ENCODE data around the gene ACACA.

The ACACA gene

GRCh38 chr17:37167756-37168155 is 238.9 kb downstream of the ACACA start:
- Histone ChIP-seq H3K9ac (no peak overlapping the region), H3K27me3 (no peaks in the 10 kb centered on the region), H3K9me3 (replicated peaks in 1 of 11) (no peaks in the 10 kb centered on the region), H3K36me3 (peaks cover 16 to 85% (median 51%) of the 10 kb centered on the region in 11 experiments), H3K4me3 (no peak overlapping the region), H3K4me2 (no peak overlapping the region), H4K20me1 (peaks cover 0 to 13% (median 0%) of the 10 kb centered on the region in 11 experiments; a peak in 7 of 22 replicates), H3K4me1 (no peaks in the 10 kb centered on the region), H3K27ac (no peak overlapping the region)
- TF ChIP-seq Cebpa-rat (IDR thresholded peaks at IDR 0.05), result no peak

GRCh38 chr17:37164057-37164456 is 242.6 kb downstream of the ACACA start:
- TF ChIP-seq Cebpa-rat (IDR thresholded peaks at IDR 0.05), result no peak
- H3K4me2 ChIP-seq, result no peak overlapping the region
- H3K36me3 ChIP-seq, result peaks cover 23 to 86% (median 72%) of the 10 kb centered on the region in 11 experiments
- no peaks in the 10 kb centered on the region for H3K27me3 ChIP-seq
- H4K20me1 ChIP-seq, result peaks cover 0 to 18% (median 0%) of the 10 kb centered on the region in 11 experiments; a peak in 7 of 22 replicates
- no peak overlapping the region for H3K27ac ChIP-seq
- no peaks in the 10 kb centered on the region for H3K9me3 ChIP-seq (replicated peaks in 1 of 11)
- no peak overlapping the region for H3K9ac ChIP-seq
- no peak overlapping the region for H3K4me3 ChIP-seq
- H3K4me1 ChIP-seq, result peaks cover 0 to 17% (median 0%) of the 10 kb centered on the region in 10 experiments; a peak in 5 of 20 replicates

GRCh38 chr17:37162800-37163199 is 243.8 kb downstream of the ACACA start:
- no peak overlapping the region for H3K9ac ChIP-seq
- no peak overlapping the region for H3K4me3 ChIP-seq
- H3K27me3 ChIP-seq, result no peaks in the 10 kb centered on the region
- H3K36me3 ChIP-seq, result peaks cover 31 to 91% (median 80%) of the 10 kb centered on the region in 11 experiments
- H3K4me1 ChIP-seq, result peaks cover 0 to 17% (median 0%) of the 10 kb centered on the region in 10 experiments; a peak in 5 of 20 replicates
- no peaks in the 10 kb centered on the region for H3K9me3 ChIP-seq (replicated peaks in 1 of 11)
- H4K20me1 ChIP-seq, result peaks cover 0 to 18% (median 0%) of the 10 kb centered on the region in 11 experiments; a peak in 6 of 22 replicates
- TF ChIP-seq Cebpa-rat (IDR thresholded peaks at IDR 0.05), result no peak
- H3K27ac ChIP-seq, result no peak overlapping the region
- no peak overlapping the region for H3K4me2 ChIP-seq

- no peak overlapping the region for H3K27ac ChIP-seq
- TF ChIP-seq Cebpa-rat (IDR thresholded peaks at IDR 0.05), result no peak
- H3K36me3 ChIP-seq, result peaks cover 35 to 91% (median 79%) of the 10 kb centered on the region in 11 experiments
- H3K9me3 ChIP-seq (replicated peaks in 1 of 11), result no peaks in the 10 kb centered on the region
- no peak overlapping the region for H3K9ac ChIP-seq
- peak overlapping the region in 2 of 11 experiments; percentile 51 to 67; a peak in 4 of 22 replicates for H3K4me2 ChIP-seq
- peaks cover 0 to 18% (median 0%) of the 10 kb centered on the region in 11 experiments; a peak in 6 of 22 replicates for H4K20me1 ChIP-seq
- H3K4me3 ChIP-seq, result no peak overlapping the region
- no peaks in the 10 kb centered on the region for H3K27me3 ChIP-seq
- peaks cover 0 to 17% (median 0%) of the 10 kb centered on the region in 10 experiments; a peak in 5 of 20 replicates for H3K4me1 ChIP-seq
Observed at GRCh38 chr17:37160944-37161343, 245.7 kb downstream of the ACACA start.

- Histone ChIP-seq H3K4me3 (no peak overlapping the region), H3K4me2 (no peak overlapping the region), H4K20me1 (peaks cover 0 to 9% (median 0%) of the 10 kb centered on the region in 11 experiments; a peak in 3 of 22 replicates), H3K4me1 (peaks cover 0 to 17% (median 0%) of the 10 kb centered on the region in 10 experiments; a peak in 5 of 20 replicates), H3K27me3 (no peaks in the 10 kb centered on the region), H3K9me3 (replicated peaks in 1 of 11) (no peaks in the 10 kb centered on the region), H3K36me3 (peaks cover 46 to 100% (median 85%) of the 10 kb centered on the region in 11 experiments), H3K27ac (no peak overlapping the region), H3K9ac (no peak overlapping the region)
- no peak for TF ChIP-seq Cebpa-rat (IDR thresholded peaks at IDR 0.05)
Observed at GRCh38 chr17:37158290-37158689, 248.3 kb downstream of the ACACA start.

- no peak overlapping the region for H3K4me3 ChIP-seq
- H3K4me2 ChIP-seq, result peak overlapping the region in 2 of 11 experiments; percentile 38 to 44; a peak in 1 of 22 replicates
- no peaks in the 10 kb centered on the region for H3K9me3 ChIP-seq (replicated peaks in 1 of 11)
- H4K20me1 ChIP-seq, result no peaks in the 10 kb centered on the region
- no peak overlapping the region for H3K9ac ChIP-seq
- no peaks in the 10 kb centered on the region for H3K27me3 ChIP-seq
- no peak overlapping the region for H3K27ac ChIP-seq
- peaks cover 10 to 22% (median 16%) of the 10 kb centered on the region in 10 experiments for H3K4me1 ChIP-seq
- H3K36me3 ChIP-seq, result peaks cover 58 to 90% (median 78%) of the 10 kb centered on the region in 11 experiments
- TF ChIP-seq Cebpa-rat (IDR thresholded peaks at IDR 0.05), result no peak
Observed at GRCh38 chr17:37148156-37148555, 258.5 kb downstream of the ACACA start.

- peak overlapping the region in 5 of 11 experiments; percentile 12 to 45 (median 20); a peak in 7 of 22 replicates for H3K27ac ChIP-seq
- no peaks in the 10 kb centered on the region for H3K9me3 ChIP-seq (replicated peaks in 1 of 11)
- H3K4me1 ChIP-seq, result peaks cover 10 to 22% (median 16%) of the 10 kb centered on the region in 10 experiments
- H3K36me3 ChIP-seq, result peaks cover 50 to 90% (median 77%) of the 10 kb centered on the region in 11 experiments
- peak overlapping the region; percentile 1 to 60 (median 38); a peak in 19 of 22 replicates for H3K4me2 ChIP-seq
- 0 out of 22 replicates have a peak overlapping the region, but pooled peaks of 1 of the 11 experiments have one; percentile 6 for H3K9ac ChIP-seq
- no peak overlapping the region; a peak in 1 of 20 replicates for H3K4me3 ChIP-seq
- no peaks in the 10 kb centered on the region for H3K27me3 ChIP-seq
- no peaks in the 10 kb centered on the region for H4K20me1 ChIP-seq
- no peak for TF ChIP-seq Cebpa-rat (IDR thresholded peaks at IDR 0.05)
Observed at GRCh38 chr17:37147301-37147812, 259.3 kb downstream of the ACACA start.

- H4K20me1 ChIP-seq, result no peaks in the 10 kb centered on the region
- no peak overlapping the region for H3K9ac ChIP-seq
- H3K27ac ChIP-seq, result peak overlapping the region in 2 of 11 experiments; percentile 12 to 25; a peak in 2 of 22 replicates
- no peaks in the 10 kb centered on the region for H3K9me3 ChIP-seq (replicated peaks in 1 of 11)
- peaks cover 10 to 22% (median 16%) of the 10 kb centered on the region in 10 experiments for H3K4me1 ChIP-seq
- no peaks in the 10 kb centered on the region for H3K27me3 ChIP-seq
- TF ChIP-seq Cebpa-rat (IDR thresholded peaks at IDR 0.05), result no peak
- H3K4me2 ChIP-seq, result peak overlapping the region in 9 of 11 experiments; percentile 14 to 60 (median 38); a peak in 13 of 22 replicates
- H3K4me3 ChIP-seq, result no peak overlapping the region; a peak in 1 of 20 replicates
- peaks cover 43 to 90% (median 77%) of the 10 kb centered on the region in 11 experiments for H3K36me3 ChIP-seq
Observed at GRCh38 chr17:37146086-37147064, 260.3 kb downstream of the ACACA start.
